ENCODE measurements around the gene PTPRT.

- TF ChIP-seq EZH2phosphoT487 (IDR thresholded peaks at IDR 0.05; ENCODE audit: borderline replicate concordance, low read length), result no peak
- no peak for TF ChIP-seq CTCF (conservative IDR thresholded peaks at IDR 0.05; ENCODE audit: low read depth, low read length)
- no peak for TF ChIP-seq EZH2 (IDR thresholded peaks at IDR 0.05; ENCODE audit: low read length, unreplicated experiment)
Measured at GRCh38 chr20:42610070-42610469, 579.6 kb downstream of the PTPRT start.

Measured in PC-3 (cell line).